Adrenal gland (tissue), 12 donors: ENCODE measurements around the gene NSUN6. TPM values are rescaled to one million over a fixed set of nuclear protein-coding genes. Genes with fewer than 3 reads are reported as not detected.

Source experiments
- DNase-seq, 7 donors: peaks; one replicate each; pipeline ENCODE4 v3.0.0-alpha.2; 2019 to 2020
- H3K27ac ChIP-seq, 5 donors: fragments of 200-600 bp; sonication (generic) in 4 of 5; 1 replicate in 3 of 5; 2 replicates in 2 of 5; pipeline versions ENCODE4 v1.5.1 to v1.8.0; 2016 to 2020; ENCODE audit warnings: mild to moderate bottlenecking in 1 of 5
- H3K27me3 ChIP-seq: fragments of 200-600 bp; 2 replicates; pipeline ENCODE4 v1.8.0; 2021
- H3K36me3 ChIP-seq, 2 donors: fragments of 200-600 bp; replicated peaks in 1 of 2; 1 replicate in 1 of 2; 2 replicates in 1 of 2; pipeline versions ENCODE4 v1.5.1 to v1.8.0; 2018 to 2022
- H3K4me1 ChIP-seq, 2 donors: fragments of 200-600 bp; replicated peaks in 1 of 2; 1 replicate in 1 of 2; 2 replicates in 1 of 2; pipeline versions ENCODE4 v1.5.1 to v1.8.0; 2018 to 2021
- H3K4me3 ChIP-seq, 4 donors: fragments of 200-600 bp; sonication (generic) in 3 of 4; one replicate each; pipeline ENCODE4 v1.5.1; 2016 to 2018
- H3K9me3 ChIP-seq, 3 donors: fragments of 200-600 bp; sonication (generic) in 1 of 3; replicated peaks in 1 of 3; 1 replicate in 2 of 3; 2 replicates in 1 of 3; pipeline versions ENCODE4 v1.5.1 to v1.8.0; 2016 to 2021
- POLR2A ChIP-seq, 2 donors: fragments of 450-650 bp; IDR thresholded peaks; one replicate each; pipeline ENCODE4 v1.6.1; 2017; ENCODE audit warnings: antibody characterized with exemption in 2 of 2, mild to moderate bottlenecking in 2 of 2, moderate library complexity in 1 of 2
- WGBS, 4 donors: extraction: QIAGEN DNeasy Blood & Tissue Kit in 2 of 4; methylation state at CpG; one replicate each; pipeline versions ENCODE4 v1.1.5 to v1.1.7; 2013 to 2017; 5-methylcytosine and 5-hydroxymethylcytosine counted together
- intact Hi-C, 2 donors: fragments of 100-400 bp; cut with DNase I; formaldehyde crosslinking; loops; one replicate each; pipeline versions ENCODE4 v1.14.1 to v1.15.0; 2022 to 2023
- polyA plus RNA-seq, 3 donors: library from polyadenylated mRNA; stranded (reverse); fragments of 200-250 nt in 2 of 3; fragments of 350-450 nt in 1 of 3; fragmentation: Illumina TruSeq in 1 of 3; extraction: RNeasy Lipid Tissue Mini Kit (QIAGEN cat#74804) in 1 of 3; gene quantifications; one replicate each; pipeline ENCODE4 v1.2.3, GENCODE V29; 2013 to 2014
- total RNA-seq, 9 donors: library from RNA; depleted of rRNA in 4 of 9; stranded (reverse); fragments of >200 nt in 4 of 9; fragments of 120-200 nt in 1 of 9; fragmentation: NEBNext Ultra II Directional in 1 of 9; extraction: Animal tissue kit (Norgen Biotek cat#: 25700) in 1 of 9; gene quantifications; one replicate each; pipeline versions ENCODE4 v1.1.0 to v1.2.4, GENCODE V29; 2013 to 2023
- TF ChIP-seq, protein P1 (sequence below), 6 experiments: fragments of 450-650 bp in 4 of 6; fragments of 200-600 bp in 2 of 6; sonication (generic) in 1 of 6; IDR thresholded peaks; 1 replicate in 5 of 6; 2 replicates in 1 of 6; pipeline versions ENCODE4 v1.5.1 to v1.8.0; 2016 to 2021; ENCODE audit warnings: antibody characterized with exemption in 6 of 6, mild to moderate bottlenecking in 2 of 6, moderate library complexity in 1 of 6
- donor health status: healthy with polysubstance abuse.
- donor health status: Bipolar disorder and iron deficiency.
- donor health status: DM: yes; HTN: yes; CAD: no.
- donor health status: DM: no; HTN: no; CAD: no.
- donor health status: DM: no; HTN: no; CAD: no.
- donor health status: DM: yes; HTN: yes; CAD: no.

The NSUN6 gene
- total and polyA plus RNA-seq, 12 donors = 5.1 to 33.3 (median 17.4) TPM

DNA sequence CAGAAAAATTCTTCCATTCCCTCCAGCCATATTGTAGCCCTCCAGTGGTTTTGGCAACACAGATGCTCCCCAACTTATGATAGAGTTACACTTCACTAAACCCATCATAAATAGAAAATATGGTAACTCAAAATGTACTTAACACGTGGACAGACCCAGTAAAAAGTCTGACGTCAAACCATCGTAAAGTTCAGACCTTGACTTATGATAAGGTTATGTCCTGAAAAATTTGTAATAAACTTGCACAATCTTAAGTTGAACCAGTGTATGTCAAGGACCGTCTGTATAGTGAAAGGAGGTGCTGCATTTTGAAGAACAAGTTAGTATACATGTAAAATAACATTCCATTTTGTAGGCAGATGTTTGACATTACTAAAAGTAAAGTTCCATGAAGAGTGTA lies 142.8 kb downstream of the NSUN6 start:
- TF ChIP-seq POLR2A (IDR thresholded peaks at IDR 0.05) = no peak
- TF ChIP-seq, protein P1, sequence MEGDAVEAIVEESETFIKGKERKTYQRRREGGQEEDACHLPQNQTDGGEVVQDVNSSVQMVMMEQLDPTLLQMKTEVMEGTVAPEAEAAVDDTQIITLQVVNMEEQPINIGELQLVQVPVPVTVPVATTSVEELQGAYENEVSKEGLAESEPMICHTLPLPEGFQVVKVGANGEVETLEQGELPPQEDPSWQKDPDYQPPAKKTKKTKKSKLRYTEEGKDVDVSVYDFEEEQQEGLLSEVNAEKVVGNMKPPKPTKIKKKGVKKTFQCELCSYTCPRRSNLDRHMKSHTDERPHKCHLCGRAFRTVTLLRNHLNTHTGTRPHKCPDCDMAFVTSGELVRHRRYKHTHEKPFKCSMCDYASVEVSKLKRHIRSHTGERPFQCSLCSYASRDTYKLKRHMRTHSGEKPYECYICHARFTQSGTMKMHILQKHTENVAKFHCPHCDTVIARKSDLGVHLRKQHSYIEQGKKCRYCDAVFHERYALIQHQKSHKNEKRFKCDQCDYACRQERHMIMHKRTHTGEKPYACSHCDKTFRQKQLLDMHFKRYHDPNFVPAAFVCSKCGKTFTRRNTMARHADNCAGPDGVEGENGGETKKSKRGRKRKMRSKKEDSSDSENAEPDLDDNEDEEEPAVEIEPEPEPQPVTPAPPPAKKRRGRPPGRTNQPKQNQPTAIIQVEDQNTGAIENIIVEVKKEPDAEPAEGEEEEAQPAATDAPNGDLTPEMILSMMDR (IDR thresholded peaks at IDR 0.05) = no peak
- H3K27me3 ChIP-seq = no peaks in the 10 kb centered on the region
- 41 to 66% (median 43%) methylated on average over 4 of the region's 4 CpGs for WGBS, 4 donors
- intact Hi-C loops = no loop called here
- H3K4me3 ChIP-seq = no peak overlapping the region
- H3K4me1 ChIP-seq = peaks cover 0 to 12% of the 10 kb centered on the region in 2 donors
- H3K36me3 ChIP-seq = no peaks in the 10 kb centered on the region
- H3K27ac ChIP-seq = no peak overlapping the region
- no peak for DNase-seq
- no peaks in the 10 kb centered on the region for H3K9me3 ChIP-seq

- TF ChIP-seq, protein P1 (IDR thresholded peaks at IDR 0.05) = no peak
- no peak for TF ChIP-seq POLR2A (IDR thresholded peaks at IDR 0.05)
- WGBS, 4 donors = 33 to 44% (median 40%) methylated on average over 11 of the region's 11 CpGs
- Histone ChIP-seq H3K9me3 (no peaks in the 10 kb centered on the region), H3K36me3 (no peaks in the 10 kb centered on the region), H3K4me1 (peaks cover 0 to 12% of the 10 kb centered on the region in 2 donors), H3K27ac (no peak overlapping the region), H3K27me3 (no peaks in the 10 kb centered on the region), H3K4me3 (no peak overlapping the region)
- intact Hi-C loops = no loop called here
- peak in 1 of 7 donors; percentile 15 for DNase-seq
Observed at GRCh38 chr10:18505456-18506118, 145.8 kb downstream of the NSUN6 start.

DNA sequence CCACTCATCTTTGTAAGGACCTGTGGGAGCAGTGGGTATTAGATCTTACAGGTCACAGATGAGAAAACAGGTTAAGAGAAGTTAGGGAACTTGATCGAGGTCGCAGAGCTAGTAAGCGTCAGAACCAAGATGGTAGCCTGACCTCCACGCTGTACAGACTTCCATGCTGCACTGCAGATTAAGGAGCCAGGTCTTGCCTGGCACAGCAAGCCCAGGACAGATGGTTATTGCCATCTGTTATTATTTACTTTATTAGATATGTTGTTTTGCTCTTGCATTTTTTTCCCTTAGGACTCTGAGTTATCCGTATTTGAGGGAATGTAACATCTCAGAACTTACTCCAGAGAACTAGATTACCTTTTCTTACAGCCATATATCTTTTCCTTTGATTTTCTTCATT lies 147.2 kb downstream of the NSUN6 start:
- intact Hi-C loops = no loop called here
- peaks cover 0 to 12% of the 10 kb centered on the region in 2 donors for H3K4me1 ChIP-seq
- H3K9me3 ChIP-seq = no peaks in the 10 kb centered on the region
- WGBS, 4 donors = 94 to 98% (median 96%) methylated on average over 5 of the region's 5 CpGs
- H3K36me3 ChIP-seq = no peaks in the 10 kb centered on the region
- H3K27me3 ChIP-seq = no peaks in the 10 kb centered on the region
- no peak overlapping the region for H3K4me3 ChIP-seq
- no peak for DNase-seq
- TF ChIP-seq, protein P1 (IDR thresholded peaks at IDR 0.05) = no peak
- TF ChIP-seq POLR2A (IDR thresholded peaks at IDR 0.05) = no peak
- H3K27ac ChIP-seq = no peak overlapping the region

DNA sequence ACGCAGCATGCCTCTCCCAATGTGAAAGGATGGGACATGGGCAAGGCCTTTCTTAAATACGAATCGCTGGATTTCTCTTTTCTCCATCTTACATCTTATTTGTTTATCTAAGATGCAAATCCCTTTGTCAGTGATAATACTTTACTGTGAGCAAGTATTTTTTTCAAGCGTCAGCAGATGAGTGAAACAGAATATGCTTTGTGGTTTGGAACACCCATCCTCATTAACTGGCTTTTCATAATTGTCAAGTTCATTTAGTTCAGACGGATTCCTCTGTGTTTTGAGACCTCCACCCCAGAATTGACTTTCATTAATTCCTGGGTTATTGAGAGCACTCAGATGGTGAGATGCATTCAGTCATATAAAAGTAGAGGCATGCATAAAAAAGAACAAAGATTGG lies 149.8 kb downstream of the NSUN6 start:
- no peaks in the 10 kb centered on the region for H3K36me3 ChIP-seq
- no peak for DNase-seq
- intact Hi-C loops = no loop called here
- H3K4me3 ChIP-seq = no peak overlapping the region
- H3K27ac ChIP-seq = no peak overlapping the region
- H3K27me3 ChIP-seq = no peaks in the 10 kb centered on the region
- WGBS, 4 donors = 74 to 87% (median 79%) methylated on average over 5 of the region's 5 CpGs
- no peak for TF ChIP-seq POLR2A (IDR thresholded peaks at IDR 0.05)
- TF ChIP-seq, protein P1 (IDR thresholded peaks at IDR 0.05) = no peak
- no peaks in the 10 kb centered on the region for H3K9me3 ChIP-seq
- peaks cover 0 to 12% of the 10 kb centered on the region in 2 donors for H3K4me1 ChIP-seq
